Skeletal muscle cell (primary cell): ENCODE results near the gene APBA2.
"Not testable (repeated sequence)": the region's sequence is repeated elsewhere in the genome, so short reads cannot be mapped to it uniquely, and the experiment has no call there.

Experiments
- DNase-seq: peaks from one replicate; pipeline ENCODE4 v3.0.0-alpha.2; 2010; ENCODE audit warnings: low read depth
- H3K4me3 ChIP-seq: 2 replicates; pipeline ENCODE4 v1.5.1; 2011; ENCODE audit warnings: low read depth, mild to moderate bottlenecking, control low read depth, low read length, moderate library complexity

APBA2 gene

GRCh38 chr15:29087521-29088285 lies 201.9 kb downstream of the APBA2 start:
- DNase-seq = no peak

DNA sequence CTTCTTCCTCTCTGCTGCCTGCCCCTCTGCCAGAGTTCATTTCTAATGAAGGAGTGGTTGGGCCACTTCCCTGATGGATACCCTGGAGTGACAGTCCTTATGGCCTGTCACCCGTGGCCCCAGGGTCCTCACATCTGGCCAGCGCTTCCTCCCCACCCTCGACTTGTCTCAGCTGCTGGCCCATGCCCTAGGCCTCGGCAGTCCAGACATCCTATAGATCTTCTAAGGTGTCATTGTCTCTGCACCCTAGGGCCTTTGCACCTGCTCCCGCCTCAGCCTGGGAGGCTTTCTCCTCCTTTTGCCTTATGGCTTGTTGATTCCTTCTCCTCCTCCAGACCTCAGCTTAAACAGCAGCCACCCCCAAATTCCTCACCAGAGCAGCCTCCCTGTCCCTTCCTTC lies 202.9 kb downstream of the APBA2 start:
- no peak overlapping the region for H3K4me3 ChIP-seq
- no peak for DNase-seq

More at GRCh38 chr15:29087521-29088285, 201.9 kb downstream of the APBA2 start:
- H3K4me3 ChIP-seq = no peak overlapping the region

DNA sequence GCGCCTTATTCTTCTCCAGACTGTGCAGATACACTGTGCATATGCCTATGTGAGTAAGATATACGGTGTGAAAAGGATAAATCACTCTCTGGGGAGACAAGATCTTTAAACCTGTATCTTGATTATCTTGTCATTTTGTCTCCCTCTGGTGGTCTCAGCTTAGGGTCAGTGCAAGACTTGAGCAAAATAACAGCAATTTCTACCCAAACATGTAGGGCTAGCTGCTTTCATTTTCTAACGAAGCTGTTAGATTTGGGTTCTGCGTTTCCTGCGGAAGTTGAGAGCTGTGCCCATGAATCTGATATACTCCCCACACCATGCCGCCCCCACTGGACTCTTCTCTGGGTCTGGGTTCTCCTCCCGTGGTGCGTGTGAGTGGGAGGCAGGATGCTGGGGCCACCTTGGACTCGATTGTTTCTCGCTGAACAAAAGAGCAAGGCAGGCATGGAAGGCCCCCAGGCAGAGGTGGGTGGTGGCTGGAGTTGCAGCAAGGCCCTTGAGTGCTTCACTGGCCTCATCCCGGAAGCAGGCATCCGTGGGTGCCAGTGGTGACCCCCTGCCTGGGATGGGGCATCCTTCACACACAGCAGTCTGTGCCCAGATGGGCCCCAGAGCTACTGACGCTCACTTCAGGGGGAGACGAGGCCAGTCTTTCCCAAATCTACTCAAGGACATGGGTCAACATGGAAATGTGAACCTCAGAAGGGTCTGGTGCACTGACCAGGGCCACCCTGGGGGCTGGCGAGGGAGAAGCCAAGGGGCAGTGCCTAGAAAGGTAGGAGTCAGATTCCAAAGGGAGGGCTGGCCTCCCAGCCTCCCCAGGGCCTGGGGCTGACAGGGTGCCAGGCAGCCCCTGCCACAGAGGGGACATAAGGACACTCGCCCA lies 204.2 kb downstream of the APBA2 start:
- H3K4me3 ChIP-seq = no peak overlapping the region
- DNase-seq = no peak

DNA sequence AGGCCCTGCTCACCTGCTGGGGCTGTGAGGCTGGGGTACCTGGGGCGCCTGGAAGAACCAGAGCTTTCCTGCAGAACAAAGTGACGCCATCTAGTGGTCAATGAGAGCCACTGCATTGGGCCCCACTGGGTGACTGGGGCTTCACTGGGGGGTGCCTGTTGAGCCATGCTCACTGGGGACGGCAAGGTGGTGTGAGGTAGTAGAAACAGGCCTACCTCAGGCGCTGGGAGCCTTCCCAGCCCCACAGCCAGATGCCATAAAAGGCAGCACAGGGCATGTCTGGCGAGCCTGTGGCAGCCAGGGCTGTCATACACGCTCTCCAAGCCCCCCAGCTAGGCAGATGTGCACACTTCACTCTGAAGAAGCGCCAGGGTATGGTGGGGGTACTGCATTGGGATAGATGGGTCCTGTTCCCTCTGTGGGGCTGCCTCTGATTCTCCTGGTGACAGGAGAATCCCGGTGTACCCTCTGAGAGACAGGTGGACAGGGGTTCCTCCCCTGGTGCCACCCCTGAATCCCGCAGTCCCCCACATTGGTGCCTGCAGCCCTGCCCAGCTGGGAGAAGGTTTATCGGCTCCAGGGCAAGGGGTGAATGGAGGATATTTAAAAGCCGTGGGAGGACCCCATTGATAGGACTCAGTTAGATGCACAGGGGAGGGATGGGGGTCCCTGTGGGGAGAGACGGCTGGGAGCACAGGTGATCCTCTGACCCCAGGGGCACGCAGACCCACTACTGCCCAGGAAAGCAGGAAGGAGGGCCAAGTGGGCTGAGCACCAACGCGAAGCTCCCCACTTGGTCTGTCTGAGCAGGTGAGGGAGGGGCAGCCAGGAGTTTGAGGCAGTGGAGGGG lies 205.1 kb downstream of the APBA2 start:
- DNase-seq = no peak
- H3K4me3 ChIP-seq = no peak overlapping the region

DNA sequence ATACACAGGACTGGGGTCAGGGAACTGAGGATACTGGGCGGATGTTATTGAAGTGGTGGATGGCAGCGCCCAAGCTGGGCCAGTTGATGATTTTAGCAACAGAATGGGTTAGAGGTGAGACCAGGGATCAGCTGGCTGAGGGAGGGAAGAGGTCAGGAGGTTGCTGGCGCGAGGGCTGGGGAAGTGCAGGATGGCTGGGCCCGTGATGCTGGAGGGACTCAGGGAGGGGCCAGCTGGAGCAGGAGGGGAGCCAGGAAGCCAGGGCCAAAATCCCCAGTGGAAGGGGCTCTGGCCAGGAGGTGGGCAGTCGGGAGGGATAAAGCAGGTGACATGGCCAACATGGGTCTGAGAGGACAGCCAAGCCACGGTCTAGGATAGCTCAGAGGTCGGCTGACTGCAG lies 205.9 kb downstream of the APBA2 start:
- no peak overlapping the region for H3K4me3 ChIP-seq
- DNase-seq = no peak

DNA sequence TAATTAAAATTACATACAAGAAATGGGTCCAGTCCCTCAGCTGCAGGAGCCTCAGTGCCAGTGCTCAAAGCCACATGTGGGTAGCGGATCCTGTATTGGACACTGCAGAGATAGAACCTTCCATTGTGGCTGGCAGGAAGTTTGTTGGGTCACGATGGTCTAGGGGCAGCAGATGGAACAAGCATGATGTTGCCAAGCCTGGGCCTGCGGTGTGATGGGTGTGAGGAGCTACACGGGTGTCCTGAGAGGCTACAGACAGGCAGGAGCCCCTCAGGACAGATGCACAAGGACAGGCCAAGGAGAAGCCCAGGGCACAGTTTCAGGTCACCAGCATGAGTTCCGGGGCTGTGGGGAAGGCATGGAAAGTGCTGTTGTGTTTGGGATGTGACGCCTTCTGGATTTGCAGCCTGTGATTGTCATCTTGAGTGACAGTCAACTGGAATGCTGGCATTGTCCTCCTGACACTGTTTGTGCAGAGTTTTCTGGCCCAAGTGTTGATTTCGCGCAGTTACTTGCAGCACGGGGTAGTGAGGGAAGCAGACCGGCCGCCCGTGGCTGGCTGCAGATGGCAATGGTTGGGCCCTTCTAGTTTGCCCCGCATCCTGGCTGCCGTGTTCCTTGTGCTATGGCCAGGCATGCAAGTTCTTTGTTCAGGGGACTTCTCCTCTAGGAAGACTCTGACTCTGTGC lies 206.7 kb downstream of the APBA2 start:
- DNase-seq = no peak
- H3K4me3 ChIP-seq = no peak overlapping the region

DNA sequence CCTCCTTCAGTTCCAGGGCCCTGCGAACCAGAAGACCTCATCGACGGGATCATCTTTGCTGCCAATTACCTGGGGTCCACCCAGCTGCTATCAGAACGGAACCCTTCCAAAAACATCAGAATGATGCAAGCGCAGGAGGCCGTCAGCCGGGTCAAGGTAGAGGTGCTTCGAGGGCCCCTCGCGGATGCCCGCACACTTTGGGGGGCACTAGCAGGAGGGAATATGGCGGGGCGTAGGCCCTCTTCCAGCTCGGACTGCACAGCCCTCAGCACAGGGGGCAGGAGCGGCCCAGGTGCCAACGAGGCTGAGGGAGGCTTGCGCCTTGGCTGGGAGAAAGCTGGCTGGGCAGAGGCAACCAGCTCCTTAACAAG lies 207.3 kb downstream of the APBA2 start:
- H3K4me3 ChIP-seq = no peak overlapping the region
- no peak for DNase-seq

DNA sequence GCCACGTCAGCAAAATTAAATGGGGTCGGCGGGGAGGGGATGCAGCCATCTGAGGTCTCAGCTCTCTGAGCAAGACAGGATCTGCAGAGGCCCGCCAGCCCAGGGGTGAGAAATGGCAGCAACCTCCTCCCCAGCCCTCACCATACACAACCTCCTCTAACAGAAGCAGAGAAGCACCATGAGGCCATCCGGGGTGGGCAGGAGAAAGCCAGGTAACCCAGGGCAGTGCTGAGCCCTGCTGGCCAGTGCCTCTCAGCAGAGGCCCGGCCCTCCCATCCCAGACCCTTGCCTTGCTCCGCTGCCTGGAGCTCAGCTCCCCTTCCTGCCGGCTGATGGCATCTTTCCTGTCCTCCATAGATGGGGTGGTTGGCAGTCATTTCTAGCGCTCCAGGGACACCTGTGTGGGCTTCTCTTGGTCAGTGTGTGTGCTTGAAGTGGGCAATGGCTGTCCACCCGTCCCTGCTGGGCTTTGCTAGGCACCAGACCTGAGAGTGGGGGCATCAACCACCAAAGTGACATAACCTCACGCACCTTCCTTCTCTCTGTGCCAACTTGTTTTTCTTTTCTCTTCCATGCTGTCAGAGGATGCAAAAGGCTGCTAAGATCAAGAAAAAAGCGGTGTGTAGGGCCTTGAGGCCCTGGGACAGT lies 208.0 kb downstream of the APBA2 start:
- H3K4me3 ChIP-seq = no peak overlapping the region
- DNase-seq = no peak

DNA sequence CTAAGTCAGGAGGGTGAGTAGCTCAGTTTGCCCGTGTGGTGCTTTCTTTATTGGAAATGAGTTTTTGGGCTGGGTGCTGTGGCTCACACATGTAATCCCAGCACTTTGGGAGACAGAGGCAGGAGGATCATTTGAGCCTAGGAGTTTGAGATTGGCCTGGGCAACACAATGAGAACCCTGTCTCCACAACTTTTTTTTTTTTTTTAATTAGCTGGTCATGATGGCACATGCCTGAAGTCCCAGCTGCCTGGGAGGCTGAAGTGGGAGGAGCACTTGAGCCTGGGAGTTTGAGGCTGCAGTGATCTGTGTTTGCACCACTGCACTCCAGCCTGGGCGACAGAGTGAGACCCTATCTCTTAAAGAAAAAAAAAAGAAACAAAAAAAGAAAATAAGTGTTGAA lies 208.9 kb downstream of the APBA2 start:
- no peak for DNase-seq
- no peak overlapping the region for H3K4me3 ChIP-seq

- DNase-seq = no peak
- no peak overlapping the region for H3K4me3 ChIP-seq
Measured at GRCh38 chr15:29095746-29096145, 210.0 kb downstream of the APBA2 start.

DNA sequence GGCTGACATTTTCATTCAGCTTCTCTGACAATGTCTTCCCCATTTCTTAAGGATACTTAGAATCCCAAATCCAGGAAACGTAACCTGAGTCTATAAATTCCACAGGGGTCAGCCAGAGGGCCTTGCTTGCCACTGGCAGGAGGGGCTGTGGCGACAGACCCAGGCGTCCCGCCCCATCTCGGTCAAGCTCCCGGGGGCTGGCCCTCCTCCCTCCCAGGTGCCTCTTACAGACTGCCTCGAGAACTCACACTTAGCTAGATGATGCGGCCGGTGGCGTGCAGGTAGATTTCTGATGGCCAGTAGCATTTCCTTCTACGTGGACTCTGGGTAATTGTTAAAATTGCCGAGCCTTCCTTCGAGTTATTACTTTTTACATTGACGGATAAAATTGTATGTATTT lies 211.4 kb downstream of the APBA2 start:
- DNase-seq = no peak
- H3K4me3 ChIP-seq = no peak overlapping the region

DNA sequence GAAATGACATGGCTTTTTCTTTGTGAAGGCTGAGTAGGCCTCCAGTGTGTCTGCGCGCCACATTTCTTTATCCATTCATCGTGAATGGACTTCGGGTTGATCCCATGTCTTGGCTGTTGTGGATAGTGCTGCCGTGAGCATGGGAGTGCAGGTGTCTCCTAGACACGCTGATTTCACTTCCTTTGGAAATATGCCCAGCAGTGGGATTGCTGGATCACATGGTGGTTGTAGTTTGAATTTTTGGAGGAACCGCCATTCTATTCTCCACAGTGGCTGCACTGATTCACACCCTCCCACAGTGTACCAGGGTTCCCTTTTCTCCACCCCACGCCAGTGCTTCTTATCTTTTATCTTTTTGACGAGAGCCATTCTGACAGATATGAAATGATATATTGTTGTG lies 212.2 kb downstream of the APBA2 start:
- H3K4me3 ChIP-seq = no peak overlapping the region
- no peak for DNase-seq

DNA sequence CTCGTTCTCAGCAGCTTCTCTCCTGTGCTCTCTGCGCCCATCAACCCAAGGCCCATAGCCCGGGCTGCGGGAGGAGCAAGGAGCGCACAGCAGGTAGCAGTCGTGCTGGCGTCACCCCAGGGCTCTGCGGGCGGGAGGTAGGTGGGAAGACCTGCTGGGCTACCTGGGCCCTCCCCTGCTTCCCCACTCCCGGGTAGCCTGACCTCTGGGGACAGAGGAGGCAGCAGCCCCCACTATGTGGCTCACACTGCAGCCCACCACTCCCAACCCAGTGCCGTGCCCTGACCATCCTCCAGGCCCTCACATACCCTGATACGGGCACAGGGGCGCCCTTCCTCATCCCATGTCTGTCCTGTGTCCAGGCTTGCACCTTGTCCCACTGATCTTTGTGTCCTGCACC lies 212.9 kb downstream of the APBA2 start:
- no peak for DNase-seq
- H3K4me3 ChIP-seq = no peak overlapping the region

- no peak overlapping the region for H3K4me3 ChIP-seq
- no peak for DNase-seq
Measured at GRCh38 chr15:29099131-29099880, 213.5 kb downstream of the APBA2 start.

- DNase-seq = no peak
- H3K4me3 ChIP-seq = no peak overlapping the region
Measured at GRCh38 chr15:29100486-29101000, 214.8 kb downstream of the APBA2 start.

- no peak overlapping the region for H3K4me3 ChIP-seq
- DNase-seq = no peak
Measured at GRCh38 chr15:29101491-29101890, 215.7 kb downstream of the APBA2 start.

GRCh38 chr15:29102173-29102794 lies 216.5 kb downstream of the APBA2 start:
- H3K4me3 ChIP-seq, DNase-seq: not testable (repeated sequence)
